Stimulated activated CD4-positive, alpha-beta T cell treated with anti-CD3 and anti-CD28 coated beads, Interleukin-1b, Interleukin-23, amount 100 ng/mL, for 4 hours (primary cell): ENCODE data around the gene SPAG7.
A peak's percentile ranks its signal among the peaks of the same experiment; 100 is the strongest.

ENCODE experiments used
- DNase-seq, 2 donors: peaks; one replicate each; pipeline ENCODE4 v3.0.0-alpha.2; 2020; ENCODE audit warnings: low read depth in 2 of 2

Gene SPAG7, protein sequence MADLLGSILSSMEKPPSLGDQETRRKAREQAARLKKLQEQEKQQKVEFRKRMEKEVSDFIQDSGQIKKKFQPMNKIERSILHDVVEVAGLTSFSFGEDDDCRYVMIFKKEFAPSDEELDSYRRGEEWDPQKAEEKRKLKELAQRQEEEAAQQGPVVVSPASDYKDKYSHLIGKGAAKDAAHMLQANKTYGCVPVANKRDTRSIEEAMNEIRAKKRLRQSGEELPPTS

DNA sequence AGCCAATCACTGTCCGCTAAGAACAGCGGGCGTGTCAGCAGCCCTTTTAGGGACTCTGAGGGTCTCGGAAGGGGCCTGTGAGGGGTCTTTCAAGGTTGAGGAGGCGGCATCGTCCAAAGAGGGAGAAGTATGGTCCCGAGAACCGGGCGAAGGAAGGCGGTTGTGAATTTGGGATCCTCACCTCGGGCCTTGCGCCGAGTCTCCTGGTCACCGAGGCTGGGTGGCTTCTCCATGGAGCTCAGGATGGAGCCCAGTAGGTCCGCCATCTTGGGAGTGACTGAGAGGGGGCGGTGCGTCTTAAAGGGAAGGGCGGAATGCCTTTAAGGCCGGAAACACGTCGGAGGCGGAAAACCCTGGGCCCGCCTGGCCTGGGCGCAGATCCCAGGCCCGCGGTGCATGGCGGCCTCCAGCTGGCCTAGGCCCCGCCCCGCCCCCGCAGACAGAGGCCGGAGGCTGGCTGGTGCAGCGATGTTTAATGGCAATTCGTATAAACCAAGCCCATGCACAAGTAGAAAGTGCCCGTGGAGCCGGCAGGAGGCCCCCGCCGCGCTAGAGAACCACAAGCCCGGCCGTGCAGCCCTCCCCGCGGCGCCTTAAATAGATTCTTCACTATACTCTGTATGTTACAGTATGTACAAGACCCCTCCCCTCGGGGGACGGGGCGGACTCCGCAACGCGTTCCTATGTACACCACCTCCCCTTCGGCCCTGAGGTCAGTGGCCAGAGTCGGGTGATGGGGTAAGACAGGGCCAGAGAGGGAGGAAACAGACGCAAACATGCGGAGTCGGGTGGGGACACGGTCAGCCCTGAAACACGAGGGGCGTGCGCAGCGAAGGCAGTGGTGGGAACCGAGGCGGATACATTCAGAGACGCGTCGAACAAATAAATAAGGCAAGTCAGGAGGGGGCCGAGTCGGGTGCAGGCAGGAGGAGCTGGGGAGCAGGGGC, at the start of gene SPAG7:
TSS of gene SPAG7 (minus strand) at position 279 of the 947 bp plus-strand sequence. CDS start at position 266, 13 bp downstream.
- peak; percentile 87 to 88 for DNase-seq

DNA sequence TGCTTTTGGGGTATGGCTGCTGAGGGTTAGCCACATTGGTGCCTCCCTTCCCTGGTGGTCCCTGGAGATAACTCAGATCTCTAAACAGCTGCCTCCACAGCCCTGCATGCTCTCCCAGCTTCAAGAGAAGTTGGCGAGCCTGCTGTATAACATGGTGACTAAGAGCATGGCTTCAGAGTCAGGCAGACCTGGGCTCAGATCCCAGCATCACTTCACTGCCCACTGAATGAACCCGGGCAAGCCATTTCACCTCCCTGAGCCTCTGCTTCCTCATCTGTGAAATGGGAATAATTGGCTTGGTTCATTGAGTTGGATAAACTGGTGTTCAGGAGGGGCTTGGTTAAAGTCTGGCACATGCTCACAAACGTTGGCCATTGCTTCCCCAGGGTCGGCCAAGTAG, 46.7 kb upstream of the SPAG7 start:
- DNase-seq = no peak

DNA sequence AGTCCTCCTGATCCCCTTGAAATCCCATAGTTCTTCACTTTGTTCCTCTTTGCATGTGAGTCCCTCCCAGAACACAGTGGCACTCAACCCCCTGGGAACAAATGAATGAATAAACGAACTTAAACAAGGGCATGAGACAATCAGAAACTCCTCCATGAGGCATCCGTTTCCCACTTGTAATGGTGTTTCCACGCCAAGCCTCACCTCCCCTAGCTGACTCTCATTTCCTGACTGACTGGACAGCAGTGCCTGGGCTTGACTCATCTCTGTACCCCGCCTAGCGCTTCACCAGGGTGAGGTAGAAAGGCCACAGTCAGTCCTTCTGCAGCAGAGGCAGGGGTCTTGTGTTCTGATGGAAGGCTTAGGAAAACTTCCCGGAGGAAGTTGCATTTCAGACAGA, 44.3 kb upstream of the SPAG7 start:
- no peak for DNase-seq

DNA sequence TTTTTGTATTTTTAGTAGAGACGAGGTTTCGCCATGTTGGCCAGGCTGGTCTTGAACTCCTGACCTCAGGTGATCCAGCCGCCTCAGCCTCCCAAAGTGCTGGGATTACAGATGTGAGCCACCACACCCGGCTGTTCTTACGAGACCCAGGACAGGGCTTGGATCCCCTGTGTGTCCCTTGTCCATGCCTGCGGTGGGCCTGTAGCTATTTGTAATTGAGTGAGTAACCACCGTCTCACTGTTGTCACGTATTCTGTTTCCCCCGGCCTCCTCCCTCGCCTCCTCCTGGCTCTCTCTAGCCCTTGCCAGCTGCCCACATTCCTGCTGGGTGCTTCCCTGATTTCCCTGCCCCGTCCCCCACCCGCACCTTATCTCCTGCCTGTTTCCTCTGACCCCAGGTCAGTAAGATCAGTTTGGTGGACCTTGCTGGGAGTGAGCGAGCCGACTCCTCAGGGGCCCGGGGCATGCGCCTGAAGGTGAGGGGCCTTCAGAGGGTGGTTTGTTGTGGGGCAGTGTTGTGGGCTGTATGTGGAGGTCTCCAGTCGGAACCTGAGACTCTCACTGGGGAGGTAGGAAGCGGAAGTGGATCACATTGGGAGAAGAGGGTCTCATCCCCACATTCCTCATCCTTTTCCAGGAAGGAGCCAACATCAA, 35.7 kb upstream of the SPAG7 start:
- DNase-seq = no peak

DNA sequence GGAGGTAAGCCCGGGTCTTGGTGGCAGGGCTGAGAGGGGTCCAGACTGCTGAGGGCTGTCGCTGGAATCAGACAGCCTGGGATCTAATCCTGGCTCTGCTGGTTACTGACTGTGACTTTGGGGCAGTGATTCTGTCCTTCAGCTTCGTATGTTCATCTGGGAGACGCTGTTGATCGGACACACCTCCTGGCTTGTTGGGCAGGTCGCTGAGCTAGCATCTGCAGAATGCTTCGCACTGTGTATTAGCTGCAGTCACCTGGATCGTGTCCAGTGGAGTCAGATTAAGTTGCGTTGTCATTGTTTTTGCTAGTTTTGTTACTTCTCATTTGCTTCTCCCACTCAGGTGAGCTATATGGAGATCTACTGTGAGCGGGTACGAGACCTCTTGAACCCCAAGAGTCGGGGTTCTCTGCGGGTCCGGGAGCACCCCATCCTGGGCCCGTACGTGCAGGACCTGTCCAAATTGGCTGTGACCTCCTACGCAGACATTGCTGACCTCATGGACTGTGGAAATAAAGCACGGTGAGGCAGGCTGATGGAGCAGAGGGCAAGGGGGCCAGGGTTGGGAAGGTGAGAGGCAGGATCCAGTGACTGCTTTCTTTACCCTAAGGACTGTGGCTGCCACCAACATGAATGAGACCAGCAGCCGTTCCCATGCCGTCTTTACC, 34.6 kb upstream of the SPAG7 start:
- DNase-seq = no peak

DNA sequence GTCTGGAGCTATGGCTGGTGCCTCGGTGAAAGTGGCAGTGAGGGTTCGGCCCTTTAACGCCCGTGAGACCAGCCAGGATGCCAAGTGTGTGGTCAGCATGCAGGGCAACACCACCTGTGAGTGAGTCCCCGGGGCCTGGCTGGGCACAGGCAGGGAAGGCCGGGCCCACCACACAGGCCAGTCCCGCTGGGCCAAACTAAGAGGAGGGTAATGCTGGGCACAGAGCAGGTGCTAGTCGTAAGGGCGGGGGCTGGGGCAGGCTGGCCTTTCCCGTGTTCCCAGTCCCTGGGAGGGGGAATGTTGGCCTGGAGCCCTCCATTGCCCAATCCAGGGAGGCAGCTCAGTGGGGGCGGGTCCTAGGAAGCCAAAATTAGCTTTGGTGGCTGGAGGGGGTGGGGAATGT, 32.6 kb upstream of the SPAG7 start:
- no peak for DNase-seq

DNA sequence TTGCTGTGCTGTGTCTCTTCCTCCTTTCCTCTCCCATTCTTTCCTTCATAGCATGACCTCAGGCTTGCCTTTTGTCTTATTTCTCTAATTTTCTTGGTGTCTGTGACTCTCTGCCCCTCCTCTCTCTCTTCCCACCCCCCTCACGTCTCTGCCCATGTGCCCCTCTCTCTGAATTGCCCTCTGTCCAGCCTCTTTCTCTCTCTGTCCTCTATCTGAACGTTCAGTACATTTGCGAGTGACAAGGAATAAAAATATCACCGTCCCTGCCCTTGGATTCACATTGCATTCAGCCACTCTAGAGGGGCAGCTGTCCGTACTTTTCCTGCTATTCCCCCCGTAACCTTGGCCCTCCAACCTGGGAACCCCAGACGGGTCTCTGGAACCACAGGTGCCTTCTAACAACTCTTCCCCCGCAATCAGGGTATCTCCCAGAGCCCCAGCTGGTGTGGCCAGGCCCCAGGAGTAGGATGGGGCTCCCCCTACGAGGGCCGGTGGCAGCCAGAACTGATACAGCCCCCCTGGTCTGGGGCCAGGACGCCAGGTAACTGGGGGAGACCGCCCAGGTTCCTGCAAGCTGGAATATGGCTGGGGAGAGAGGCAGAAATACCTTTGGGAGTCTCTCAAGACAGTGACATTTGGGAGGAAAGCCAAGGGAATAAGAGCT, 31.9 kb upstream of the SPAG7 start:
- DNase-seq = no peak

DNA sequence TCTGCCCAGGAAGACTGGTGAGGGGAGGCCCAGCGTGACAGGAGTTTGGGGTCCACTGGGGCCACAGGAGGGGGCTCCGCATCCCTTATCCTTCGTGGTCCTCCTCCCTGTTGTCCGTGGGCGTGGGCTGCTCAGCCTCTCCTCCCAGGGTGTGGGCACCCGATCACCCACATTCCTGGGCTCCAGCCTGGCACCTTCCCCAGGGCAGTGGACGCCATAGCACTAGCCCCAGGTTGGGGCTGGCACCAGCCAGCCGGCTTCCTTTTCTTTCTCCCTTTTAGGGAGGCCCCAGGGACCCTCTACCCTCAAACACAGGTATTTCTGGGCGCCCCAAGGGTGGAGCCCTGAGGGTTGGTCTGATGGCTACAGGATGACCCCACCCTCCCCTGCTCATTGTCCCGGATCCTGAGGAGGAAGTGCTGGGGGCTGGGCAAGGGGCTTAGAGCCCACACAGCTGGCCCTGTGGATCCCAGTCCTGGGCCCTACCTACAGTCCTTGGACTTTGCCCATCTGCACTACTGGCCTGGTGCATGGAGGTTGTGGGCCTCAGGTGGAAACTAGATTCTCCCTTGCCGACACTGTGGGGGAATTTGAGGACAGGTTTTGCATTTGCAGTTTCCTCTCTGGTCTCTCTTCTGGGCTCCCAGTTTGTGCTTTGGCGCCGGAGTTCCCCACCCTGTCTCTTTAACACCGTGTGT, 31.3 kb upstream of the SPAG7 start:
- DNase-seq = no peak

DNA sequence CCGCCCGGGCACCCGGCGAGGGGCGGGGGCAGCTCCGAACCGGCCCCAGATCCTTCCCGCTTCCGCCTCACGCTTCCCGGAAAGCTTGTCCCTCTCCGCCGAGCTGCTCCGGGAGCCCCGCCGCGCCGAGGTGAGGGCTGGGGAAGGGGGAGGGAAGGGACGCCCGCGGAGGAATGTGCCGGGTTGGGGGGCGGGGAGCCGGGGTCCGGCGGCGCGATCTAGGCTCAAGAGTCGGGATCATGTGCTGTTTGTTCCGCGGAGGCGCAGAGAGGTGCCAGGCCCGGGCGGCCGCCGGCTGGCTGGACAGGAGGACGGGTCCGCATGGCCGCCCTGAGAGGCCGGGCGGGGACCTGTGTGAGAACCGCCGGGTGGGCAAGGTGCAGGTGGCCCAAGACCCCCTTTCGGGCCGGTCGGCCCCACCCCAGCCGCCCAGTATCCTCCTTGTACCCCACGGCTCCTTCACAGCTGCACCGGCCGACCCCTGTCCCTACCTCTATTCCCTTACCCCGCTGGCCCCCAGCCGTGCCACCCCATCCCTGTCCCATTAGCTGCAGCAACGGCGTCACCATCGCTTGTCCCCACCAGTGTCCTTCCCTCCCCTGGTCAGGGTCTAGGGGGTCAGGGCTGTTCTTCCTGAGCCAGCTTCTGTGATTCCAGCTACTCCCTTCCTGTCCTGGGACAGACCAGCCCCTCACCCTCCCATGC, 30.6 kb upstream of the SPAG7 start:
- peak in 1 of 2 donors; percentile 33 for DNase-seq

DNA sequence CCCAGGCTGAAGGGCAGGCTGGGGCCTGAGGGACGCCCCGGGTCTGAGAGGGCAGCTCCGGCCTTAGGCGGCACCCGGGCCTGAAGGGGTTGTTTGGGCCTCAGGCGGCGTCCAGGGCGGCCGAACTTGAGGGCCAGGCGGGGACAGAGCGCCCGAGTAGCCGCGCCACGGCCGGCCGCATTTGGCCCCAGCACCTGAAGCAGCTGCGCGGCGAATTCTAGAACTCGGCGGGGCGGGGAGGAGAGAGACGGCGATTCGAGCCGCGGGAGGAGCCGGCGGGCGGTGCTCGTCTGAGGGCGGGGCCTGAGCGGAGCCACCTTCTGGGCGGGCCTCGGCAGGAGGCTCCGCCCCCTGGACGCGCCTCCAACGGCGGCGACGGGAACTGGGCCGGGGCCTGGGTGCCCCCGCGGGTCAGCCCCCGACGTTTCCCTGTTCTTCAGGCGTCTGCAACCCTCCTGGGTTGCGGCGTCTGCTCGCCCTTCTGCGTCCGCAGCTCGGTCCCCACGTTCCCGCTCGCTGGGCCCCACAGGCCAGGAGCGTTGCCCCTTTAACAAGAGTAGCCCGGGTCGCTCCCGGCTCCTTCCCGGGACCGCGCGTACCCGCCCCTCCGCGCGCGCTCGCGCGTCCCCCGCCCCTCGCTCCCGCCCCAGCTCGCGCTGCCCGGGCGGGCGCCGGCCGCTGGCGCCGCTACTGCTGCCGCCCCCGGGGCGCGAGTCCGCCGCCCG, 29.8 kb upstream of the SPAG7 start, which contains the start of the genes INCA1 and KIF1C:
TSS of gene INCA1 (minus strand) at position 221 of the 725 bp plus-strand sequence. CDS start 3,085 bp downstream, outside the sequence.
TSS of gene KIF1C (plus strand) at position 649 of the 725 bp plus-strand sequence. CDS start 2,297 bp downstream, outside the sequence.
- DNase-seq = peak; percentile 86

DNA sequence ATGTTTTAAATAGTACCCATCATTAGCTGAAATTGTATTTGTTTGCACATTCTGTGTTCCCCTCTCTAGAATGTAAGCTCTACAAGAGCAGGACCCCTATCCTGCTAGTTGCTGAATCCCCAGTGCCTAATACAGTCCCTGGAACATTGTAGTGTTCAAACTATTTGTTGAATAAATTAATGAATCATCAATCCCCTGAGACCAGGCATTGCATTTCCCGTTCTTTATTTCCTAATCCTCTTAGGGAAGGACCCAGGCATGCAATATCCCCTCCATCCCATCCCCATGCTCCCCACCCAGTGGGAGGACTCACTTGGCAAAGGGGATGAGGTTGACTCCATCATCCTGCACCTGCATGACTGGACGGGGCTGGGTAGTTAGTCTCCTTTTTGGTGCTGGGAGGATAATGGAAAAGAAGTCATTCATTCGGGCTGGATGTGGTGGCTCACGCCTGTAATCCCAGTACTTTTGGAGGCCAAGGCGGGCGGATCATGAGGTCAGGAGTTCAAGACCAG, 26.5 kb upstream of the SPAG7 start:
- DNase-seq = no peak

DNA sequence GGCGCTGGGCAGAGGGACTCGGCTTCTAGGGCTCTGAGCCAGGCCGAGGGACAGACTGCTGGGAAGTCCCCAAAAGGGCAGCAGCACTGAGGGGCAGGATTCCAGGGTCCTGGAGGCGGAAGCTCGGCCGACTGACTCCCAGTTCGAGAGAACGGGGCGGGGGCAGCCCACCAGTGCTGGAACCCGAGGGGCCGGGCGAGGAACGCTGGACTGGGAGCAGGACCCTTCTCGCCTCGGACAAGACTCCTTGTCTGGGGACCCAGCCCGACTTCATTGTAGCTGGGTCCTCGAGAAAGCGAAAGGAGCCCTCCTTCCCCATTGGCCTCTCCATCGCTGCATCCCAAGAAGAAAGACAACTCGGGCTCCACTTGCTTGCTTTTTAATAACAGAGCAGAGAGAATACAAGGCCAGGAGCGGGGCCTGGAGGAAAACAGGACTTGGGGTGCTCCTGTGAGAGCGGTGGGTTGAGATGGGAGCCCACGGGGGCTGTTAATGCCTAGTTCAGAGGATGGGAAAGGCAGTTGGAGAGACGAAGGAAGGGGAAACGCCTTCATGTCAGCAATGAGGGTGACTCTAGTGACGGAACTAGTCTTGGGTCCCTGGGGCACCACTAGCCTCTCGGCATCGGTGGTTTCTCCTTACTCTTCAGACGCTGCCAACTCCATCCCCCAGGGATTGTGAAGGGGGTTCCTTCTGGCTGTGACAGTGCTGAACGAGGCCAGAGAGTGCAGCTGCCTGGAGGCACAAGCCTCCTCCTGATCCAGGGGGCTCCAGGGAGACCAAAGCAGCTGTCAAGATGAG, 20.4 kb upstream of the SPAG7 start:
- DNase-seq = no peak

DNA sequence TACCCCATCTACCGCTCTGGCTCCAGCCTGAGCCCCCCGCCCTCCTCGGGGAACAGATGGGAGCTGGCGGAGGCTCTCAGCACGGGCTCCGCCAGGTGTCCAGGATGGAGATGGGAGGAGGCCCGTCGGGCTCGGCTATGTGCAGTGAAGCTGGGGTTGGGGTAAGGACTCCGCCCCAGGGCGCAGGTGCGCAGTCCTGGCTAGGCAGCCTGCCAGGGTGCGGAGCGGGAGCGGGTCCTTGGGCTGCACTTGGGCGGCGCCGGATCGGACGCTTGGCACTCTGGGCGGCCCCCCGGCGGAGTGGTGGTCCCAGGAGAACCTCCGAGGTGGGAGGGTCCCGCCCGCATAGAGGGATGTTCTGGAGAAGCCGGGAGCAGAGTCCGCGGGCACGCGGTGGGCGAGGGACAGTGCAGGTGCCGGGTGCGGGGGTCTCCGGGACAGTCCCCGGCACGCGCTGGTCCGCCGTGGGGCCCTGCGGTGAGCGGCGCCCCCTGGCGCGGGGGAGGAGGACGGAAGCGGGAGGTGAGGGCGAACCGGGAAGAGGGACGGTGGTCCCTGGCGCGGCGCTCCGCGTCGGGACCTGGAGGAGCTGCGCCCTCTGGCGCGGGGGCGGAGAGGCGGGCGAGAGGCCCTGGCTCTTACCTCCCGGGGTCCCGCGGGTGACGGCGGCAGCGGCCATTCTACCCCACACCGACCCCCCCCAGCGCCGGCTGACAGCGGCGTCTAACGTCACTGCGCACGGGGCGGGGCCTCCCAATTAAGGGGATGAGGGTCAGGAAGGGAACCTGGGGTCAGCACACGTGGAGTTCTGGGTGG, 19.5 kb upstream of the SPAG7 start, which contains the start of gene CAMTA2:
TSS of gene CAMTA2 (minus strand) at position 725 of the 816 bp plus-strand sequence. CDS start 1,453 bp downstream, outside the sequence.
- peak; percentile 76 to 92 for DNase-seq

DNA sequence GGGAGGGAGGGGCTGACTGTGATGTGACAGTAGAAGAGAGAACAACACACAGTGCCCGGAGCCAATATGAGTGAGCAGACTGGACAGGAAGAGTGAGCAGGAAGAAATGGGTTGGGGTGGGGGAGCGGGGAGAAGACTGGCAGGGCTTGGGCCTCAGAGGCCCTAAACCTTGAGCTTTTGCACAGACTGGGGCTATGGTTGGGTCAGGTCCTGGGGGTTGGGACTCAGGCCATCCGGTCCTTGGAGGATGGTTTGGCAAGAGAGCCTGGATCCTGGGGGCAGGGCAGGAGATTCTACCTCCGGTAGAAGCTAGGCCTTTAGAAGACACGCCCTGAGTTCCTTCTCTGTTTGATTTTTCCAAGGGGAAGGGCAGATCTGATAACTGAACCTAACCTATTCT, 18.8 kb upstream of the SPAG7 start:
- no peak for DNase-seq

DNA sequence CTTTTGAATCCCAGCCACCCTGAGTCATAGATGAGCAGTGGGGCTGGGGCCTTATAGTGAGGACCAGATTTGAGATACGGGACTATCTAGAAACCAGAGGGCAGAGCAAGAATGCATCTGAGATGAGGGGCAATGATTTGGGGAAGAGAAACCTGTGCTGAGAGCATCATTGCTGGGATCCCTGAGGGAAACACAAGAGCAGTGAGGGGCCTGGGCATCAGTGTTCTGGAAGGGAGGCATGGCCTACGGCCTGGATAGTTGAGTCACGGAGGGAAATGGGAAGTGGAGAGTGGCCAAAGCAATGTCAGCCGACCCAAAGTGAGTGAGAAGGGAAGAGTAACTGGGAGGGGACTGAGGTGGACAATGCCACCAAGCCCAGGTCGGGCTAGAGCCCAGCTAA, 14.7 kb upstream of the SPAG7 start:
- no peak for DNase-seq

DNA sequence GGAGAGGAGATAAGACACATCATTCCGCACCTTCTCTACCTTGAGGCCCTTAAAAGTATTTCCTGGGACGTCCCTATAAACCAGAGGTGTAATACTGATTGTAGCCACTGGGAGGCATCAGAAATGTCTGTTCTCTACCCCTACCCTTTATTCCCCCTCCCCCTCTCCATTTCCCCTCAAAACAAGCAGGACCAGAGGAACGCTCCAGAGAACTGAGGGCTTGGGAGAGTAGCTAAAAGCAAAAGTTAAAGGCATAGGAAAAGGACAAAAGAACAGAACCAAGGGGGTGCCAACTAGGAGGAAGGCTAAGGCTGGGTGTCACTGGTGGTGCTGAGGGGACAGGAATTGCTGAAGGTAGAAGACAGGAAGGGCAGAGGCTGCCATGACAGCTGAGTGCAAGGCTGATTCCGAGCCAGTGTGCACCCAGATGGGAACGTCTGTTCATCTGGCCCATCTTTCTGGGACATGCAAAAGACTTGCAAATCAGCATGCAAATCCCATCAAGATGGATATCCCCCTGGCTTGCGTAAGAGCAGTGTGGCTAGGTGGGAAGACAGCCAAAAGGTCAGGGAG, 13.1 kb upstream of the SPAG7 start:
- DNase-seq = peak in 1 of 2 donors; percentile 53

DNA sequence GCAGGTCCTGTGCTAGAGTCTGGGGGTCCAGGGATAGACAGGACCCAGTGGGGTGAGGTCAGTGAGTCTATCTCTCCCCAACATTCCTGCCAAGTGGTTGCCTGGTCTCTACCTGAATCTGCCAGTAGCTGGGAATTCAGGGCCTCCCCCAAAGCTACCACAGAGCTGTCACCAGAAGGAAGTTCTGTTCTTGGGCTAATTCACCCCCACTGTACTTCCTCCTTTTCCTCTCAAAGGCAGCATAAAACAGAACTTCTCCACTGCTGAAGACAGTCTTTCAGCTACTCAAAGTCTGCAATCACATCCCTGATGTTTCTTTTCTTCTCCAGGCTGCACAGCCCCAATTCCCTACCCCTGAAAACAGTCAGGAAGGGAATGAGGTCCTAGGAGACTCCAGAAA, 11.1 kb upstream of the SPAG7 start:
- no peak for DNase-seq
